Measurements from ENCODE around the gene RDM1. TPM values are rescaled to one million over a fixed set of nuclear protein-coding genes. Genes with fewer than 3 reads are reported as not detected.

The RDM1 gene
- total RNA-seq, 2 experiments from 2014 or later: not detected

DNA sequence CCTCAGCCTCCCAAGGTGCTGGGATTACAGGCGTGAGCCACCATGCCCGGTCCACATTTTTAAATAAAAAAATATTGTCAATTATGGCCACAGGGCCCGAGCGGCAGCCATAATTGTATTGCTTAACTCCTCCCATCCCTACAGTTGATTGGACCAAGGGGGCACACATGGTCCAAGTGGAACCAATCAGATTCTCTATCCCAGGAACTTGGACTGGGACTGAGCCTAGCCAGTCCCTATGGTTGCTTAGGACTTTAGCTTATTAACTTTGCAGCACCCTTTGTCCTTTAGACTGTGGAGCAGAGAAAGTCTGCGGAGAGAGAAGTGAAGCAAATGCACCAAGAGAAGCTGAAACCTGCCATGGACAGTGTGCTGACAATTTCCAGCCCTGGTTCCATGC is 5.5 kb upstream of the RDM1 start:
- Histone ChIP-seq H3K36me3 (ENCODE audit: insufficient read depth, low read length) (no peaks in the 10 kb centered on the region), H3K9me3 (ENCODE audit: control insufficient read depth in 1 of 2, insufficient read depth in 1 of 2, low read length in 2 of 2) (no peaks in the 10 kb centered on the region), H3K4me1 (ENCODE audit: insufficient read depth, low read length) (no peaks in the 10 kb centered on the region), H3K27me3 (ENCODE audit: control insufficient read depth in 1 of 2, insufficient read depth in 2 of 2, low read length in 2 of 2) (no peaks in the 10 kb centered on the region), H3K27ac (ENCODE audit: low read depth in 1 of 2, low read length in 2 of 2) (no peak overlapping the region), H3K4me3 (ENCODE audit: low read length) (no peak overlapping the region)
- Mint-ChIP-seq H3K4me1 (ENCODE audit: low read depth) (no peaks in the 10 kb centered on the region), H3K36me3 (ENCODE audit: low read depth) (no peaks in the 10 kb centered on the region), H3K27me3 (no peaks in the 10 kb centered on the region), H3K27ac (no peak overlapping the region), H3K9me3 (no peaks in the 10 kb centered on the region), H3K4me3 (no peak overlapping the region)
- CTCF ChIA-PET: interaction anchor here (1.3 kb wide), 1 partner anchor 12 kb away, joined by 6 read pairs; no protein-coding TSS in a partner anchor
- intact Hi-C loops (cut with DNase I, micrococcal nuclease): no loop called here
- DNase-seq (no peak), ATAC-seq (ENCODE audit: poor library complexity) (no peak)
- POLR2A ChIA-PET: no interaction called here
- TF ChIP-seq, protein P1, sequence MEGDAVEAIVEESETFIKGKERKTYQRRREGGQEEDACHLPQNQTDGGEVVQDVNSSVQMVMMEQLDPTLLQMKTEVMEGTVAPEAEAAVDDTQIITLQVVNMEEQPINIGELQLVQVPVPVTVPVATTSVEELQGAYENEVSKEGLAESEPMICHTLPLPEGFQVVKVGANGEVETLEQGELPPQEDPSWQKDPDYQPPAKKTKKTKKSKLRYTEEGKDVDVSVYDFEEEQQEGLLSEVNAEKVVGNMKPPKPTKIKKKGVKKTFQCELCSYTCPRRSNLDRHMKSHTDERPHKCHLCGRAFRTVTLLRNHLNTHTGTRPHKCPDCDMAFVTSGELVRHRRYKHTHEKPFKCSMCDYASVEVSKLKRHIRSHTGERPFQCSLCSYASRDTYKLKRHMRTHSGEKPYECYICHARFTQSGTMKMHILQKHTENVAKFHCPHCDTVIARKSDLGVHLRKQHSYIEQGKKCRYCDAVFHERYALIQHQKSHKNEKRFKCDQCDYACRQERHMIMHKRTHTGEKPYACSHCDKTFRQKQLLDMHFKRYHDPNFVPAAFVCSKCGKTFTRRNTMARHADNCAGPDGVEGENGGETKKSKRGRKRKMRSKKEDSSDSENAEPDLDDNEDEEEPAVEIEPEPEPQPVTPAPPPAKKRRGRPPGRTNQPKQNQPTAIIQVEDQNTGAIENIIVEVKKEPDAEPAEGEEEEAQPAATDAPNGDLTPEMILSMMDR (IDR thresholded peaks at IDR 0.05): no peak

DNA sequence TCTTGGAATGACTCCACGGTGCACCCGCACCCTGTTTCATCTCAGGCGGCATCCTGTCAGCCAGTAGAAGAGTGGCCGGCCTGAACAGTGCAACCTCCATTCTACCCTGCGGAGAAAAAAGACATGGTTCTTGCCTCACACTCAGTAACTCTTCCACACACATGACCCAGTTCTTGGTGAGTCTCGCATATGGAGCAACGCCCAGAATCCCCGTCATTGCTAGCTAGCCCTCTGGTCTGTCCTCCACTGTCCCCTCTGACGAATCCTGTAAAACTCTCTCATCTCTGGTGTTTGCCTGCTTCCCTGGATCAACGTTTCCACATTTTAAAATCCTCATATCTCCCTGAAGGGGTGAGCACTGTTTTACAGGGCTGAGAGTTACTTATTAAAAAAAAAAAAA is 4.2 kb upstream of the RDM1 start:
- intact Hi-C loops (cut with DNase I, micrococcal nuclease): no loop called here
- DNase-seq (no peak), ATAC-seq (ENCODE audit: poor library complexity) (no peak)
- POLR2A ChIA-PET: no interaction called here
- Histone ChIP-seq H3K9me3 (ENCODE audit: control insufficient read depth in 1 of 2, insufficient read depth in 1 of 2, low read length in 2 of 2) (no peaks in the 10 kb centered on the region), H3K27ac (ENCODE audit: low read depth in 1 of 2, low read length in 2 of 2) (no peak overlapping the region), H3K4me1 (ENCODE audit: insufficient read depth, low read length) (peaks cover 11% of the 10 kb centered on the region), H3K27me3 (ENCODE audit: control insufficient read depth in 1 of 2, insufficient read depth in 2 of 2, low read length in 2 of 2) (no peaks in the 10 kb centered on the region), H3K4me3 (ENCODE audit: low read length) (no peak overlapping the region), H3K36me3 (ENCODE audit: insufficient read depth, low read length) (no peaks in the 10 kb centered on the region)
- peaks cover 13% of the 10 kb centered on the region for H3K4me1 Mint-ChIP-seq (ENCODE audit: low read depth)
- no peak overlapping the region for H3K4me3 Mint-ChIP-seq
- CTCF ChIA-PET: interaction anchor here (1.3 kb wide), 1 partner anchor 10 kb away, joined by 6 read pairs; no protein-coding TSS in a partner anchor
- no peak overlapping the region for H3K27ac Mint-ChIP-seq
- no peaks in the 10 kb centered on the region for H3K36me3 Mint-ChIP-seq (ENCODE audit: low read depth)
- TF ChIP-seq, protein P1 (IDR thresholded peaks at IDR 0.05): no peak
- H3K9me3 Mint-ChIP-seq: no peaks in the 10 kb centered on the region
- H3K27me3 Mint-ChIP-seq: no peaks in the 10 kb centered on the region

DNA sequence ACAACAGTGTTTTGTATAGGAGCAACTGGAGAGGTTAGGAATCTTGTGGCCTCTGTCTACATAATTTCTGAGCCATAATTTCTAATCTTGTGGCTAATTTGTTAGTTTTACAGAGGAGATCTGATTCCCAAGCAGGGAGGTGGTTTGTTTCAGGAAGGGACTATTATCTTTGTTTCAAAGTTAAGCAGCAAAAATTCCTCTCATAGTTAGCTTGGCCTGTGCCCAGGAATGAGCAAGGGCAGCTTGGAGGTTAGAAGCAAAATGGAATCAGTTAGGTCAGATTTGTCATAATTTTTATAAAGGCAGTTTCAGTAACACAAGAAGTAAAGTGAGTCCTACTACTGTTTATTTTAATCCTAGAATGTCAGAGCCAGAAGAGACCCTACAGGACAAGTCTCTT is 2.0 kb upstream of the RDM1 start:
- no peak for ATAC-seq (ENCODE audit: poor library complexity)
- no peak overlapping the region for H3K27ac Mint-ChIP-seq
- ChIA-PET CTCF (no interaction called here), POLR2A (no interaction called here)
- no peak overlapping the region for H3K4me3 Mint-ChIP-seq
- DNase-seq: no peak
- H3K36me3 ChIP-seq (ENCODE audit: insufficient read depth, low read length): no peaks in the 10 kb centered on the region
- no peaks in the 10 kb centered on the region for H3K36me3 Mint-ChIP-seq (ENCODE audit: low read depth)
- H3K4me1 Mint-ChIP-seq (ENCODE audit: low read depth): peaks cover 16% of the 10 kb centered on the region
- intact Hi-C loops (cut with DNase I, micrococcal nuclease): no loop called here
- H3K4me3 ChIP-seq (ENCODE audit: low read length): no peak overlapping the region
- H3K9me3 Mint-ChIP-seq: no peaks in the 10 kb centered on the region
- no peaks in the 10 kb centered on the region for H3K9me3 ChIP-seq (ENCODE audit: control insufficient read depth in 1 of 2, insufficient read depth in 1 of 2, low read length in 2 of 2)
- H3K27me3 ChIP-seq (ENCODE audit: control insufficient read depth in 1 of 2, insufficient read depth in 2 of 2, low read length in 2 of 2): no peaks in the 10 kb centered on the region
- TF ChIP-seq, protein P1 (IDR thresholded peaks at IDR 0.05): no peak
- H3K4me1 ChIP-seq (ENCODE audit: insufficient read depth, low read length): peaks cover 11% of the 10 kb centered on the region
- no peaks in the 10 kb centered on the region for H3K27me3 Mint-ChIP-seq
- no peak overlapping the region for H3K27ac ChIP-seq (ENCODE audit: low read depth in 1 of 2, low read length in 2 of 2)

Measured in CD4-positive, alpha-beta T cell (primary cell).